GM21737 (cell line): ENCODE measurements around the gene GRK5.

ENCODE experiments used
- ATAC-seq: cut with Tn5 transposase; IDR thresholded peaks from one replicate; pipeline ENCODE4 v1.9.1; 2021; ENCODE audit warnings: mild to moderate bottlenecking, moderate library complexity; ENCODE audit not compliant: unreplicated experiment

The GRK5 gene

DNA sequence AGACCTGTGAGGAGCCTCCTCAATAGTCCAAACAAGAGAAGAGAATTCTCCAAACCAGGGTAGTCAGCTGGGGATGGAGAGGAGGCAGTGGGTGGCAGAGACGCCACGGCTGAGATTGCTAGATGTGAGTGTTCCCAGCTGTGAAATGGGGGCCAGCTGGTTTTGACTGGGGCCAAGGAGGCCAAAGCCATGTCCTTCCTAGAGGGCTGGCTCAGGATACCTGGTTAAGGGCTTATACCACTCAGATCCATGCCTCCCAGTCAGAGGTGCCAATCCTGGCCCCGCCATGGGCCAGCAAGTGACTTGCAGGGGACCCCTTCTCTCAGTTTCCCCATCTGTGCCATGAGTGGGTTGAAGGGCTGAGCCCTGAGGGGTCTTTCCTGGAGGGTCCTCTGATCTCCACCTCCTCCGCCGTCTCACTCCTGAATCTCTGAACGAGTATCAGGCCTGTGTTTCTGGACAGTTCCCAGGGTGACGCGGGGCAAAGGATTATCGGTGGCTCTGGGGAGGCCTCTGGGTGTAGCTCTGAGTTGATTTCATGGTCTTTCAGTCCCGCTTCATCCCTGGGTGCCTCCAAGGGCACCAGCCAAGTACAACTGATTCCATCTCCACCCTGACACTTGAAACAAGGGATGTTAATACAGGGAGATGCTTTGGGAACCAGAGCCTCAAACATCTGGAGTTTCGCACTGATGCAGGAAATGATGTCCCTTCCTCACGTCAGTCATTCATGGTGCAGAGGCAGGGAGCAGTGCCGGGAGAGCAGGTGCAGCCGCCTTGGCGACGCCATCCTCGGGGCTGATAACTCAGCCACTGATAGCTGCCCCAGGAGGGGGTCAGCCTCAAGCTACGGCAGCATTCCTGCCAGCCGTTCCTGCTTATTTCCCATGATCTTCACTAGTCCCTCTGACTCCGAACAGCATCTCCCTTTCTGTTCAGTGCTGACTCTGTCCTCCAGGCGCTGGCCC is 208.4 kb downstream of the GRK5 start:
- ATAC-seq: no peak

- ATAC-seq: no peak
Measured at GRCh38 chr10:119416855-119417254, 209.5 kb downstream of the GRK5 start.

- ATAC-seq: no peak
Measured at GRCh38 chr10:119417852-119418251, 210.5 kb downstream of the GRK5 start.

GRCh38 chr10:119418362-119418761 is 211.0 kb downstream of the GRK5 start:
- ATAC-seq: no peak

DNA sequence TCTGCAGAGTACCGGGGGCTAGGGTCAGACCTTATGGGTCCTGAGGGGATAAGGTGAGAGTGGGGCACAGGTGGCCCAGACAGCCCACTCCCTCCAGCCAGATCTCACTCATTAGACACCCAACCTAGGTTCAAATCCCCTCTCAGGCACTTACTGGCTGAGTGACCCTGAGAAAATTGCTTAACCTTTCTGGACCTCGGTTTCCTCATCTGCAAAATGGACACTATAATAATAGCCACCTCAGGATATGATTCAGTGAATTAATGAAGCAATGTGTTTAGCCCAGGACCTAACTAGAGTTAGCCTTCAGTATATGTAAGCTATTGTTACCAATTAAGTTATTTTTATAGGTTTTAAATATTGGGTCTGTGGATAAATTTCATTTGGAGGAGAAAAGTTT is 212.6 kb downstream of the GRK5 start:
- ATAC-seq: no peak

DNA sequence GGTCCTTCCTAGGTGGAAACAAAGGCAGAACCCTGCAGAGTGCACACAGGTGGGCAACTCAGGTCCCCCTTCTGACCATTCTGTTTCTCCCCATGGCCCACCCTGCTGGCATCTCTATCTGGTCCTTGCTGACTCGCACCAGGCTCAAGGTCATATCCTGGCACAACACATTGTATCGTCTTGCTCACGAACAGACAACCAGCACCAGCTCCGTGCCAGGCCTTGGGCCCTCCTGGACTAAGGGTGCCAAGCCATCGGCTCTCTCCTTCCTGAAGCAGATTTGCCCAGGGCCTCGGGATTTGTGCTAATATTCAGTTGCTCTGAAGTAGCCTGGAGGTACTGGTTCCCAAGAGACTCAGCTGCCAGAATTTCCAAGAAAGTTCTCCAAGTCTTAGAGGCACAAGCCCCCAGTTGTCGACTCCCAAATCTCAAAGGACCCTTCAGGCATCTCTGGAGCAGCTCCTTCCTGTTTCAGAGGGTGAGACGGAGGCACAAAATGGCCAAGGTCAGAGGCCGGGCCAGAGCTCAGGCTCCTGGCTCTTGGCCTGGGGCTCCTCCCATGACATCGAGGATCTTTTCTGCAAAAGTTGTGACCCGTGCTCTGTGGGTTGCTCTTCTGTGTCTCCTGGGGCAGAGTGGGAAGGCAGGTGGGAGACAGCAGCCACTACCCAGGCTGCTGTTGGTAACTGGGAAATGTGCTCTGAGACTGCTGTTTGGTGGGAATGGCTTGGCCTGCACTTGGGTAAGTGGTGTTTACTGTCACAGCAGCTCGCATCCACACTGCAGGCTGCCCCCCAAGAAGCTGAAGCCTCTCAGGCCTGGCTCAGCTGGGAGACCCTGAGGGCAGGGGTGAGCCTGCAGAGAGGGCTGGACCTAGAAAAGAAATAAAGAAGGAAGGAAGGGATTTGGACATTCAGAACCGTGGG is 213.8 kb downstream of the GRK5 start:
- no peak for ATAC-seq

DNA sequence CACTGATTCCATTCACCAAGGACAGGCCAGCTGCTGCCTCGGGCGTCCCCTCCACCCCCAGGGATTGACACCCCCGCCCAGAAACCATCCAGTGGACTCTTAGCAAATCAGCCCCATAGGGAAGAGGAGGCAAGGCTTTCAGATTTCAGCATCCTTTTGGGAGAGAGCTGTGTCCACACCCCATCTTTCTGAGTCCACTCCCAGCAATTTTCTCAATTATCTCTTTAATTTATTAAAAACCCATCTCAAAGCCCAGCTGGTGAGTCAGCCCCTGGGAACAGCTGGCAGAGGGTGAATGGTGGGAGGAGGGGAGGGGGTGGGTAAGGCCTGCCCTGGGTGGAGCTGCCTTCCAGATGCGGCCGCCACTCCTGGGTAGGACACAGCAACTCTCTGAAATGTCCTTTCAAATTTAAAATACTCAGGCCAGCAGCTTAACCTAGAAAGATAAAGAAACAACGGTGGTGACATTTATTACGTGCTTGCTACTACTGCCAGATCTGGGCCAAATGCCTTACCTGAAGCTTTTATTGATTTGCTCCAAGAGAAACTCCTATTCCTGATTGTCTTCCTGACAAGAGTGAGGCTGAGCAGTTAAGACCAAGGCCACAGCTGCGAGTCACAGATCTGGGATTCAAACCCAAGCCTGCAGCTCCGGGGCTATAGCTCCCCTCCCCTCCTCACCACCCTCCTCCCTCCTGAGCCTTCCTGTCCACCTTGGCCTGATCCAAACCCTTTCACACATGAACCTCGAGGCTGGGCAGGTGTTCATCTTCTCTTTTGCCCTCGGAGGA is 214.7 kb downstream of the GRK5 start:
- ATAC-seq: no peak

DNA sequence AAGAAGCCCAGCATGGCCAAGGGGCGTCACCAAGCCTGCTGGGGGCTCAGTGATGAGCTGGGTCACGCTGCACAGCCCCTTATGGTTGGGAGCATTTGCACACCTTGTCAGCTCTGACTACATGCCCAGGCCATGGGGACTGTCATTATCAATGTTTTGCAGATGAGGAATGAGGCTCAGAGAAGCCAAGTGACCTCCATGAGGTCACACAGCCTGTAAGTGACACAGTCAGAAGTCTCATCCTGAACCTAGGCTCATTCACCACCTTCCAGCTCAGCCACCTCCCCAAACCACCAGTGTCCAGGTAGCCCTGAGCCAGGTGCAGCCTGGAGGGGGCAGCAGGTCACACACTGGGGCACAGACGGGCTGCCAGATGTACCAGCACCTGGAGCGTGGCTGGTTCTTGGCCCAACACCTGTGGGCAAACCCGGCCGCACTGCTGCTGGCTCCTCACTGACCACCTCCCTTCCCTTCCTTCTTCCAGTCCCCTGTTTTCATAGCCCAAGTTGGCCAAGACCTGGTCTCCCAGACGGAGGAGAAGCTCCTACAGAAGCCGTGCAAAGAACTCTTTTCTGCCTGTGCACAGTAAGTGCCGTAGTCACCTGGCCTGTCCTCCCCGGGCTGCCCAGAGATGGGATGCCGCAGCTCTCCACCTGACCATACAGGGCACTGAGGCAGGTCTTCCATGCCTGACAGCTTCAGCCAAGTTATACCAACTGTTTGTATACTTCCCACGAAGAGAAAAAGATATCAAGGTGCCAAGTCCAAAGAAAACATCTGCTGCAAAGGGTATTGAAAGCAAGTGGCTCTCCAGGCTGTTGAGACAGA is 215.5 kb downstream of the GRK5 start:
- ATAC-seq: no peak

DNA sequence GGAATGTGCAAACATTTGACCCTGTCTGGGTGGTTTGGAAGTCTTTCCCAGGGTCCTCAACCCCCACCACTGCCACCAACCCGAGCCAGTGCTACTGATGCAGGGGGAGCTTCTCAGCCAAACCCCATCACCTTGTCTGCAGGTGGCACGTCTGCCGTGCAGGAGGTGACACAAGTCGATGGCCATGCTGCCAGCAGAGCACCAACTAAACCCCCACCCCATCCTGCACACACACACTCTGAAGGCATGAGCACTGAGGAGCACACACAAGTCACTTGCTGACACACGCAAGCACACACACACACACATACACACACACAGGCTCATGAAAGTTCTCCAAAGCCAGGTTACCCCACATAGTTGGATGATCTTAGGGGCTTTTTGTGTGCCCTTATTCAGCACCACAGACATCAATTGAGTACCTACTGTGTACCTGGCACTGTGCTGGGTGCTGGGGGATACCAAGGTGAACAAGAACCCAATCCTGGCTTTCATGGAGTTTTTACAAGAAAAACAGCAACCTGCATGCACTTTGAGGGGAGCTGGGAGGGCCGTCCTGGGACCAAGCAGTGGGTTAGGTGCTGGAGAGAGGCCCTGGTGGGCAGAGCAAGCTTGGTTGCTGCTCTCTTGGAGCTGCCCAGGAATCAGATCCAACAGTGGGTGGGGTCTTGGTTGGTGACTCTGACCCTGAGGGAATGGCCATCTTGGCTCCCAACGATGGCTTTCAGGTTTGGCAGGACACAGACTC is 216.3 kb downstream of the GRK5 start:
- no peak for ATAC-seq

- no peak for ATAC-seq
Measured at GRCh38 chr10:119424258-119424975, 217.0 kb downstream of the GRK5 start.

GRCh38 chr10:119425102-119425880 is 217.9 kb downstream of the GRK5 start:
- no peak for ATAC-seq

GRCh38 chr10:119425881-119426170 is 218.5 kb downstream of the GRK5 start:
- no peak for ATAC-seq

GRCh38 chr10:119426699-119427098 is 219.3 kb downstream of the GRK5 start:
- ATAC-seq: no peak

DNA sequence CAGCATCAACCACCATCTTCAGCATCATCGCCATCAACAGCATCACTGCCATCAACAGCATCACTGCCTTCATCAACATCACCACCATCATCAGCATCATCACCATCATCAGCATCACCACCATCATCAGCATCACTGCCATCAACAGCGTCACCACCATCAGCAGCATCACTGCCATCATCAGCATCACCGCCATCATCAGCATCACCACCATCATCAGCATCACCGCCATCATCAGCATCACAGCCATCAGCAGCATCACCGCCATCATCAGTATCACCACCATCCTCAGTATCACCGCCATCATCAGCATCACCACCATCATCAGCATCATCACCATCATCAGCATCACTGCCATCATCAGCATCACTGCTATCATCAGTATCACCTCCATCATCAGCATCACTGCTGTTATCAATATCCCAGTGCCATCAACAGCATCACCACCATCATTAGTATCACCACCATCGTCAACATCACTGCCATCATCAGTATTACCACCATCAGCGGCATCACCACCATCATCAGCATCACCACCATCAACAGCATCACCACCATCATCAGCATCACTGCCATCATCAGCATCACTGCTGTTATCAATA is 220.0 kb downstream of the GRK5 start:
- no peak for ATAC-seq

DNA sequence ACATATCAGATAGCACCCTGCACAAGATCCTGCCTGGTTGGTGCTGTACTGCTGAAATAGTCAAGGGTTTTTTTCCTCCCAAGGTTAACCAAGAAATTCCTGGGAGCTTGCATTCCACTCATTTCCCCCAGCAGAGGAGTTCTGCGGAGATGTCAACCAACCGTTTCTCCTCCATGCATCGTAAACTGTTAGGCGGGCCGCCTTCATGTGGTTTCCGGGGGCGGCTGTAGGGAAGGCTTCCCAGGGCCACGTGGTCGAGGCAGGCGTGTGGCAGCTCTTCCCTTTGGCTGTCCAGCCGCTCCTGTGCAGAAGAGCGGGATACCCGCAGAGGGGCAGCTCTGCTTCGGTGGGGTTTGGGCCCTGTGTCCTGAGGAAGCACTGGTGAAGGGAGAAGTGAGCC is 221.4 kb downstream of the GRK5 start:
- ATAC-seq: no peak

GRCh38 chr10:119429771-119430170 is 222.4 kb downstream of the GRK5 start:
- ATAC-seq: no peak

GRCh38 chr10:119431034-119431772 is 223.8 kb downstream of the GRK5 start:
- ATAC-seq: no peak
